Testis (tissue), 2 donors: Measurements from ENCODE around the gene ATP6V1B1.

Experiments used
- POLR2A ChIP-seq: fragments of 450-650 bp; IDR thresholded peaks from one replicate; pipeline ENCODE4 v1.6.1; 2017; ENCODE audit warnings: antibody characterized with exemption, mild to moderate bottlenecking, moderate library complexity
- TF ChIP-seq, protein P1 (sequence below), 3 experiments: fragments of 450-650 bp in 2 of 3; fragments of 200-600 bp in 1 of 3; sonication (generic) in 1 of 3; IDR thresholded peaks; one replicate each; pipeline ENCODE4 v1.5.1; 2016 to 2019; ENCODE audit warnings: antibody characterized with exemption in 3 of 3, mild to moderate bottlenecking in 2 of 3, moderate library complexity in 1 of 3

GRCh38 chr2:70938586-70938950, 2.9 kb downstream of the ATP6V1B1 start:
- TF ChIP-seq, protein P1, sequence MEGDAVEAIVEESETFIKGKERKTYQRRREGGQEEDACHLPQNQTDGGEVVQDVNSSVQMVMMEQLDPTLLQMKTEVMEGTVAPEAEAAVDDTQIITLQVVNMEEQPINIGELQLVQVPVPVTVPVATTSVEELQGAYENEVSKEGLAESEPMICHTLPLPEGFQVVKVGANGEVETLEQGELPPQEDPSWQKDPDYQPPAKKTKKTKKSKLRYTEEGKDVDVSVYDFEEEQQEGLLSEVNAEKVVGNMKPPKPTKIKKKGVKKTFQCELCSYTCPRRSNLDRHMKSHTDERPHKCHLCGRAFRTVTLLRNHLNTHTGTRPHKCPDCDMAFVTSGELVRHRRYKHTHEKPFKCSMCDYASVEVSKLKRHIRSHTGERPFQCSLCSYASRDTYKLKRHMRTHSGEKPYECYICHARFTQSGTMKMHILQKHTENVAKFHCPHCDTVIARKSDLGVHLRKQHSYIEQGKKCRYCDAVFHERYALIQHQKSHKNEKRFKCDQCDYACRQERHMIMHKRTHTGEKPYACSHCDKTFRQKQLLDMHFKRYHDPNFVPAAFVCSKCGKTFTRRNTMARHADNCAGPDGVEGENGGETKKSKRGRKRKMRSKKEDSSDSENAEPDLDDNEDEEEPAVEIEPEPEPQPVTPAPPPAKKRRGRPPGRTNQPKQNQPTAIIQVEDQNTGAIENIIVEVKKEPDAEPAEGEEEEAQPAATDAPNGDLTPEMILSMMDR (IDR thresholded peaks at IDR 0.05), result no peak
- no peak for TF ChIP-seq POLR2A
